NK-92 treated with Interleukin-12 subunit alpha and Interleukin-12 subunit beta, amount 100 ng/mL, for 24 hours (cell line): ENCODE results near the gene PFKP.

Experiments
- DNase-seq: peaks from one replicate; lab custom pipeline; 2025; lab: John Stamatoyannopoulos, UW

The PFKP gene

GRCh38 chr10:3116508-3117100 lies 49.3 kb downstream of the PFKP start:
- no peak for DNase-seq

DNA sequence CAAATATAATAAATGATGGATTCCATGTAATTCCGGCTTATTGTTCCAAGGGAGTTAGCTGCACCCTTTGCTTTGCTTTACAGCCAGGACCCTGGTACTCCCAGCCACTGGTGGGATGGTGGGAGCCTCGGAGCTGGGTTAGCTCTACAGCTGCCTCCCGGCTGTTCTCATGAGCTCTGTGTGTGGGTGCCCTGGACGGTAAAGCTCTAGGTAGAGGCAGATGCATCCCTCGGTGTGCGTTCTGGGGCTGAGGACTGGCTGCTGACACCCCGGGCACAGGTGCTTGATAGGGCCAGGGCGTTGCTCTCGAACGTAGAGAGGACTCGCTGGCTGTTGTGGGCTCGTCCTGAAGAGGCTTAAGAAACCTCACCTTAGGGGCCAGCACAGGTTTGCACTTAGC lies 50.1 kb downstream of the PFKP start:
- no peak for DNase-seq

DNA sequence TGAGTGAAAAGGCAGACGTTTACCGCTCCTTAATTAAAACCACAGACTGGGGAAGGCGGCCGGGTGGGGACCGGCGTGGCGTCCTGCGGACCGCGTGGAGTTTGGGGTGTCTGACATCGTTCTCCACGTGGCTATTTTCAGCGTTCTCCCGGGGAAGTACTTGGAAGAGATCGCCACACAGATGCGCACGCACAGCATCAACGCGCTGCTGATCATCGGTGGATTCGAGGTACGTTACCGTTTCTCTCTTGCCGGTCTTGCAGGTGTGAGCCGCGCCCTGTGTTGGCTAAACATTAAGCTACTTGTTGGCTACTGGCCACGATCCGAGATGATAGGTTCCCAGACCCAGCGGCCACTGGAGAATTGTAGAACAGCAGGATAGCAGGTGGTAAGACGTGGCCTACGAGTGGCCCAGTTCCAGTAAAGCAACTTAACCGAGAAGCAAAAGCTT lies 51.3 kb downstream of the PFKP start:
- DNase-seq: no peak

DNA sequence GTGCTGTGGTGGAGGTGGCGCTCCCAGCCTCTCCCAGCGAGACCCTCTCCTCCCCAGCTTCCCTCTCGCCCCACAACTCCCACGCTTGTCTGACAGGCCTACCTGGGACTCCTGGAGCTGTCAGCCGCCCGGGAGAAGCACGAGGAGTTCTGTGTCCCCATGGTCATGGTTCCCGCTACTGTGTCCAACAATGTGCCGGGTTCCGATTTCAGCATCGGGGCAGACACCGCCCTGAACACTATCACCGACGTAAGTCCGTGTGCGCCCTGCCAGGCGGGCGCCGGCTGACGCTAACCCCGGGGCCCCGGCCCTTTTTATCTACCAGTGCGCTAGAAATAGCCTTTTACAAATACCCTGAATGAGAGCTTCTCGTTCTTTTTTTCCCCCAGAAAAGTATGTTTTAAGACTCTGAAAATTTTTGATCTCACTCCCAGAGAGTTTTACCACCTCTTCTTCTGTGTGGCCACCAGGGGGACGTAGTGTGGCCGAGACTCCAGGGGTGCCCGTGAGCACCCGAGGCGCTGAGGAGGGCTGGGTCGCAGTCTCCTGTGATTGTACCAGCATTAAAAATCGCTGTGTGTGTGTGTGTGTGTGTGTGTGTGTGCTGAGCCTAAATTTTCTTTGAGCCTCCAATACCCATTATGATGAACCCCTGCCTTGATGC lies 52.6 kb downstream of the PFKP start:
- DNase-seq: no peak

- no peak for DNase-seq
These were observed 54.7 kb downstream of the PFKP start for GRCh38 chr10:3122034-3122433.

DNA sequence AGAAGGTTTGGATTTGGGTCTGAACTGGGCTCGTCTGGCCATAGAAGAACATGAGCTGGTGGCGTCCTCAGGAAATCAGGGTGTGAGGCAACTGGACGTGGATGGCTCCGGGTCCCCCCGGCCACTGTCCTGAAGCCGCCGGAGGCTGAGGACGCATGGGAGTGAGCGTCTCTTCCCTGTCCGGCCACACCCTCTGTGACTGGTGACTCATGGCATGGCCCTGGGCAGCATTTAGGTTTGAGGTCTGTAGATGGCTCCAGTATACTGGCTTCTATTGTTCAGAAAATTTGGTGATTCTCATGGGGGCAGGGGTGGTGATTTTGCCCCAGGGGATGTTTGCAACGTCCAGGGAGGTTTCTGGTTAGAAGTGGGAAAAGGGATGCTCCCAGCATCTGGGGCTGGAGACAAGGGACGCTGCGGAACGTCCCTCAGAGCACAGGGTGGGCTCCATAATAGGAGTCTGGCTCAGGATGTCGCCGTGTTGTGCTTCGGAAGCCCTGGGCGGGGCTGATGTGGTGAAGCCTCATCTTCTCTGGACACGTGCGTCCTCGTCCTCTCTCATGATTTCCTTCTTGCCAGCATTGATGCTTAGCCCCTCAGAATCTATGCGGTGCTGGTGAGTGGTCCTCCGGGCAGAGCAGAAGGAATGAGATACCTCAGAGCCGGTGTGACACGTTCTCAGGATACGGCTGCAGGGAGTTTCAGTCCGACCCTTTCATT lies 55.3 kb downstream of the PFKP start:
- no peak for DNase-seq

- no peak for DNase-seq
These were observed 56.4 kb downstream of the PFKP start for GRCh38 chr10:3123571-3124411.

- no peak for DNase-seq
These were observed 57.2 kb downstream of the PFKP start for GRCh38 chr10:3124412-3125175.

- DNase-seq: no peak
These were observed 58.3 kb downstream of the PFKP start for GRCh38 chr10:3125527-3126170.

DNA sequence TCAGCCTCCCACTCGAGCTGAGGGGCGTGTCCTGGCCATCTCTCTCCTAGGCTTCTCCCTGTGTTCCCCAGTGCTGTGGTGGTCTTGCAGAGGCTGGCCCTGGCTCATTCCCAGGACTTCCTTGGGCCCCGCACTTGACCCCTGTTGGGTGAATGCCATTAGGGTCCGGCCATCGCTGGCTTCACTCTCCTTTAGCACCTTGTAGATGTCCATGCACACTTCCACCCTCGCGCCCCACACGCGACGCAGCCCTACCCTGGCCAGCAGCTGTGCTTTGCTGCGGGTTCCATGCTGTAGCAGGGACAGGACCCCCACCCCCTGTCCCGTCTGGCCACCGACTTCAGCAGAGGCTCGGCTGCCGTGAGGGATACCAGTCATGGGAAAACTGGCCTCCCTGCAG lies 58.9 kb downstream of the PFKP start:
- no peak for DNase-seq

GRCh38 chr10:3126741-3127346 lies 59.5 kb downstream of the PFKP start:
- no peak for DNase-seq

- no peak for DNase-seq
These were observed 60.6 kb downstream of the PFKP start for GRCh38 chr10:3127921-3128320.

- DNase-seq: no peak
These were observed 61.2 kb downstream of the PFKP start for GRCh38 chr10:3128379-3129130.

- no peak for DNase-seq
These were observed 62.4 kb downstream of the PFKP start for GRCh38 chr10:3129581-3130340.

GRCh38 chr10:3131098-3131497 lies 63.8 kb downstream of the PFKP start:
- no peak for DNase-seq

DNA sequence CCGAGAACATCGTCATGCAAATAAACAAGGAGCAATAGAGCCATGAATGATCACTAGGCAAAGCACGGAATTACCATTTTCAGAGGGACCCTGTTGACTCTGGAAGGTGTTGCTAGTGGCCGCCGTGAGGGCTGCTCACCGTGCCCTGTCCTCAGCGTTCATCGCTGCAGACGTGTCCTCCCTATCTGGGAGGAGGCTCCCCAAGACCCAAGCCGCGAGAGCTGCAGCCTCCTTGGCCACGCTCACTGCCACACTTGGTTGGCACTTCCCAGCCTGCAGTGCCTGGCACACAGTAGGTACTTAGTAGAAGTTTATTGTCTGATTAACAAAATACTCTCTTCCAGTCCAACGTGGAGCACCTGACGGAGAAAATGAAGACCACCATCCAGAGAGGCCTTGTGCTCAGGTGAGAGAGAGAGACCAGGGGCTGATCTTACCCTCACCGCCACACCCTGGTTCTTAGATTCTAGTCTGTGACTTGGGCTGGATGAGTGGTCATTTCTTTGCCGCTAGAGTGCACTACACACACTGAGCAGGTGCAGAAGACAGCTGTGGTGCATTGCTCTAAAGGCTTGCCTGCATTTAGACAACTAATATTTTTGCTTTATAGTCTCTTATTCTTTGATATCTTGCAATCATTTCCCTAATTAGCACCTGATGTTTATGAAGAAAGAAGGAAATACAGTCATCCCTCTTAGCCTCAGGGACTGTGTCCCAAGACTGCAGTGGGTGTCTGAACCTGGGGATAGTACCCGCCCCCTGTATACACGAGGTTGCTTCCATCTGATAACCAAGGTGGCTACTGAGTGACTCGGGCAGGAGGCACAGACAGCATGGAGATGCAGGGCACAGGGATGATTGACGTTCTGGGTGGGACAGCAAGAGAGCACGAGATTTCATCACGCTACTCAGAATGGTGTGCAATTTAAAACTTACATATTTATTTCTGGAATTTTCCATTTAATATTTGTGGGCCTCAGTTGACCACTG lies 65.0 kb downstream of the PFKP start:
- no peak for DNase-seq

- DNase-seq: no peak
These were observed 66.6 kb downstream of the PFKP start for GRCh38 chr10:3133948-3134347.

- DNase-seq: no peak
These were observed 67.7 kb downstream of the PFKP start for GRCh38 chr10:3135006-3135405.
